Measurements from ENCODE around the gene FAR2. TPM values are rescaled to one million over a fixed set of nuclear protein-coding genes. Genes with fewer than 3 reads are reported as not detected.
A peak's percentile ranks its signal among the peaks of the same experiment; 100 is the strongest.

Gene FAR2
- total and polyA plus RNA-seq, 2 experiments from 2014 or later: 2.1 to 3.6 TPM

DNA sequence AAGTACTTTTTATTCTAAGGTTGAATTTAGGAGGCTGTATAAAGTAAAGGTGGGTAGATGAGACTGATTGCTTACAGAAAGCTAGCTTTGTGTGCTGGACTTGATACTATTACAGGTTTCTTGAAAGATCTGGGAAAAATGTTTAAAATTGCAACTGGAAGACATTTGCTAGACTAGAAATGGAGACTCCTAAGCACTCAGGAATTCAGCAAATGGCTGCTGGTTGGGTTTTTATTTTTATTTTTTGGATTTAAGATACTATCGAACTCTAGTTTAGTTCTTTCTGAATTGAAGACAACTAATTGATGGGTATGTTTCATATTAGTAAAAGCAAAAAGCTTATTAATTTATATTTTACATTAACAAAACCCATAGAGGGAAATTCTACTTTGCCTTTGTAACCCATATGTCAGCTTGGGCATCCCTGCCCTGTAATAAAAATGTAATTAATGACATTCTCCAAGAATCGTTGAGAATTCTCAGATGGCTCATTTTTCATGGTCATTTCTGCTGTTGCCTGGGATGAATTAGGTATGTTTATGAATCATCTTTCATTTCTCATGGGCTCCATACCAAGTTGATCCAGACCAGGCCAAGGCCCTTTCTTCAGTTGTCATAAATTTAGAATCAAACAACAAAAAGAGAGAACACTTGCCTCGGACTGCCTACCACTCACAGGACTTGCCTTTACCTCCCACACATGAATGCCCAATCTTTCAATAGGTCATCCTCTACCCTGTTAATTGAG lies 129.8 kb downstream of the FAR2 start:
- no peaks in the 10 kb centered on the region for H3K9me2 ChIP-seq (ENCODE audit: insufficient read depth)
- peaks cover 24% of the 10 kb centered on the region for H3K4me1 ChIP-seq (ENCODE audit: insufficient read depth)
- H3K36me3 ChIP-seq (ENCODE audit: low read depth): no peaks in the 10 kb centered on the region
- 0 out of 2 replicates have a peak overlapping the region, but pooled peaks have one; percentile 23 for H2AFZ ChIP-seq
- H3K79me2 ChIP-seq (ENCODE audit: insufficient read depth): no peaks in the 10 kb centered on the region
- no peaks in the 10 kb centered on the region for H3K9me3 ChIP-seq (ENCODE audit: low read depth)
- DNase-seq: peak; percentile 53
- H3F3A ChIP-seq (ENCODE audit: insufficient read depth): peaks cover 14% of the 10 kb centered on the region
- in situ Hi-C loops (cut with MboI): no loop called here
- WGBS, 2 experiments (ENCODE audit: low coverage in 1 of 2, low lambda C conversion rate in 2 of 2, missing lambda C conversion rate in 2 of 2): 5 to 7% methylated on average over 3 of the region's 3 CpGs
- no peaks in the 10 kb centered on the region for H3K27me3 ChIP-seq (replicated peaks; ENCODE audit: insufficient read depth)
- no peaks in the 10 kb centered on the region for H4K20me1 ChIP-seq (ENCODE audit: insufficient read depth)
- TF ChIP-seq EZH2phosphoT487 (IDR thresholded peaks at IDR 0.05; ENCODE audit: insufficient read depth, low read depth): no peak
- no peak for TF ChIP-seq EZH2 (IDR thresholded peaks at IDR 0.05; ENCODE audit: insufficient read depth, poor library complexity, severe bottlenecking)
- H3K27ac ChIP-seq: peak overlapping the region; percentile 34
- H3K9ac ChIP-seq: no peak overlapping the region
- H3K4me3 ChIP-seq: no peak overlapping the region
- peak overlapping the region; percentile 16 for H3K4me2 ChIP-seq (ENCODE audit: unreplicated experiment)

DNA sequence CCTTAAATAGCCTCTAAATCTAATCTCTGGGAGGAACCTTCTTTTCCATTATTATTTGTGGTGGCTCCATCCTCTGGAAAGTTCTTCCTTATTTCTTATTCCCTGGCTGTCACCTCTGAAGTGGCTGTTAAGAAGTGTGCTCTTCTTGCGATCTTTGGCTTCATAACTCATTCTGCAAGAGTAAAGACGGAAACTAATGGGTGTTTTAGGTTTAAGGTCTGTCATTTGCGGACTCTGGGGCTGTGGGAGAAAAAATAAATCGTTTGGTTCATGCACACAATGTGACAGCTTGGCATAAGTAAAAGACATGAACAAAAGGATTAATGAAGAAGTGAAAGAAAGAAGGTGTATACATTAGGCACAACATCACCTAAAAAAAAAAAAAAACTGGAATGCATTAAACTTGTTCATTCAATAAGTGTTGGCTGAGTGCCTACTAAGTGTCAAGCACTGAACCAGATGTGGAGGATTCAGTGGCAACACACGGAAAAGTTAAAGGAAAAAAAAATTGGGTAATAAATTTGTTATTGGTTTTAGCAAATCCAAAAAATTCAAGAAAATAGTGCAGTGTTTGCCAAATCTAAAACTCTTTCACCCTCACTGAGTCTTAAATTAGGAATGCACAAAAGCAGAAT lies 132.4 kb downstream of the FAR2 start:
- Histone ChIP-seq H3F3A (ENCODE audit: insufficient read depth) (peaks cover 19% of the 10 kb centered on the region), H3K4me2 (ENCODE audit: unreplicated experiment) (no peak overlapping the region), H3K9ac (no peak overlapping the region), H2AFZ (no peak overlapping the region), H3K9me3 (ENCODE audit: low read depth) (no peaks in the 10 kb centered on the region), H3K9me2 (ENCODE audit: insufficient read depth) (no peaks in the 10 kb centered on the region), H3K27me3 (replicated peaks; ENCODE audit: insufficient read depth) (no peaks in the 10 kb centered on the region), H3K36me3 (ENCODE audit: low read depth) (no peaks in the 10 kb centered on the region), H3K79me2 (ENCODE audit: insufficient read depth) (no peaks in the 10 kb centered on the region), H3K4me1 (ENCODE audit: insufficient read depth) (peaks cover 39% of the 10 kb centered on the region), H3K27ac (no peak overlapping the region), H3K4me3 (no peak overlapping the region), H4K20me1 (ENCODE audit: insufficient read depth) (no peaks in the 10 kb centered on the region)
- DNase-seq: no peak
- WGBS, 2 experiments (ENCODE audit: low coverage in 1 of 2, low lambda C conversion rate in 2 of 2, missing lambda C conversion rate in 2 of 2): 63 to 67% methylated on average over 5 of the region's 5 CpGs
- TF ChIP-seq EZH2phosphoT487 (IDR thresholded peaks at IDR 0.05; ENCODE audit: insufficient read depth, low read depth): no peak
- TF ChIP-seq EZH2 (IDR thresholded peaks at IDR 0.05; ENCODE audit: insufficient read depth, poor library complexity, severe bottlenecking): no peak
- in situ Hi-C loops (cut with MboI): no loop called here

DNA sequence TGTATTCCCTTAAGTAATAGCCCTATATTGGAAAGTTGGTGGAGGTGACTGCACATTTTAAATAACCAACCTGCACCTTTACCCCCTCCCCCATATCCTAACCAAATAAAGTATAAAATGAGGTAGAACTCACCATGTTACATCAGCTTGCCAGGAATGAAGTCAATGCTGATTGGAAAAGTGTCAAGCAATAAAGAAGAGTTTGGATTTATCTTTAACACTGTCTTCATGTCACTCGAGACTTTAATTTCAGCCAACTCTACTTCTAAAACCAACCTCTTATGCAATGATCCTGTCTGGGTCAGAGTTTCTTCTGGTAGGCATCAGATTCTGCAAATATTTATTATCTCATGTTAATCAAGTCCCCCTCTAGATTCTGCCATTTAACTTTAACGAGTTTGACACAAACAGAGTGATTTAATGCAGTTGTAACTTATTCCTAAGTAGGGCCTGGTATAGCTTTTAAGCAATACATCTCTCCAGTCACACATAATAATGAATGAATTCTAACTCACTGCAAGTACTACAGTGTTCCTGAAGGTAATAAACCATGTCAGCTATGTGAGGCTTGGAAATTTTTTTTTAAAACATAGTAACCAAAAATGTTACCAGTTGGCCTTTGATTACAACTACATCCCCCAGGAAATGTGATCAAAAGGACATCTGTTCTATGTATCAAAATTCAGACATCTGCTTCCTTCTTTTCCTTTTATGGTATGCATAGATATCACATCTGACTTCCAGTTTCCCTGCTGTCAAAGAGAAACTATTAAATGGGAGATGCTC lies 133.1 kb downstream of the FAR2 start:
- no peaks in the 10 kb centered on the region for H4K20me1 ChIP-seq (ENCODE audit: insufficient read depth)
- peaks cover 19% of the 10 kb centered on the region for H3F3A ChIP-seq (ENCODE audit: insufficient read depth)
- no peak for TF ChIP-seq EZH2 (IDR thresholded peaks at IDR 0.05; ENCODE audit: insufficient read depth, poor library complexity, severe bottlenecking)
- TF ChIP-seq EZH2phosphoT487 (IDR thresholded peaks at IDR 0.05; ENCODE audit: insufficient read depth, low read depth): no peak
- DNase-seq: no peak
- H3K27me3 ChIP-seq (replicated peaks; ENCODE audit: insufficient read depth): no peaks in the 10 kb centered on the region
- no peak overlapping the region for H3K4me2 ChIP-seq (ENCODE audit: unreplicated experiment)
- no peak overlapping the region for H3K9ac ChIP-seq
- H3K4me1 ChIP-seq (ENCODE audit: insufficient read depth): peaks cover 41% of the 10 kb centered on the region
- H3K79me2 ChIP-seq (ENCODE audit: insufficient read depth): no peaks in the 10 kb centered on the region
- H3K9me2 ChIP-seq (ENCODE audit: insufficient read depth): no peaks in the 10 kb centered on the region
- WGBS, 2 experiments (ENCODE audit: low coverage in 1 of 2, low lambda C conversion rate in 2 of 2, missing lambda C conversion rate in 2 of 2): 36 to 44% methylated on average over 2 of the region's 2 CpGs
- in situ Hi-C loops (cut with MboI): no loop called here
- H2AFZ ChIP-seq: no peak overlapping the region
- H3K4me3 ChIP-seq: no peak overlapping the region
- H3K9me3 ChIP-seq (ENCODE audit: low read depth): no peaks in the 10 kb centered on the region
- H3K27ac ChIP-seq: no peak overlapping the region
- H3K36me3 ChIP-seq (ENCODE audit: low read depth): no peaks in the 10 kb centered on the region

DNA sequence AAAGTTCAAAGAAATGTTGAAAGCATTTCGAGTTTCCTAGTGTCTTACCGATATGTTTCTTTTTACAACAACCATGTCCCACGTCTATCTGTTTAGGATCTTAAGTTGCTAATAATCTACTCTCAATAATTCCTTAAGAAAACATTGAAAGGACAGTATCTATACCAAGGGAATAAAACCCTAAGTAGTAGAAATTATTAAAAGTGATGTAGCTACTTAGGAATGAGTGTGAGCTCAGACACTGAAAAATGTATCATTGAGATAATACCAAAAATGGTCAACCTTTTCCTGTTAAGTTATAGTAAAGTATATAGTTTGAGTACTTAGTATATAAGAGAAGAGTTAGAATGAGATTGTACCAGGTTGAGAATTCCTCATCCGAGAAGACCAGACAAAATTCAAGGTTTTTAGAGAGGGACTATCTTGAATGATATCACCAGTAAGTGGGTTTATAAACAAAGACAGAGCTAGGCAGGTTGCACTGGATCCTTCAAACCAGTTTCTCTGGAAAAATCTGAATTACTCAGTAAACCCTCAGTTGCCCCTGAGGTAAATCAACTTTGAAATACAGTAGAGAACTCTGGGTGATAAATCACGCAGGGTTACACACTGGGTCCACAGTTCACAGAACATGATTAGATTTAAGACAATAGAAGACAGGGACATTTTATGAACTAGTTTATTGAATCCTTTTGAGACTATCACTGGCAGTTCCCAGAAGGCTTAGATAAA lies 135.1 kb downstream of the FAR2 start:
- Histone ChIP-seq H3K27ac (no peak overlapping the region), H3K9ac (no peak overlapping the region), H3K4me3 (no peak overlapping the region), H3K9me3 (ENCODE audit: low read depth) (no peaks in the 10 kb centered on the region), H3K9me2 (ENCODE audit: insufficient read depth) (no peaks in the 10 kb centered on the region), H3K4me2 (ENCODE audit: unreplicated experiment) (no peak overlapping the region), H3K36me3 (ENCODE audit: low read depth) (no peaks in the 10 kb centered on the region), H3K79me2 (ENCODE audit: insufficient read depth) (no peaks in the 10 kb centered on the region), H4K20me1 (ENCODE audit: insufficient read depth) (no peaks in the 10 kb centered on the region), H3F3A (ENCODE audit: insufficient read depth) (peaks cover 9% of the 10 kb centered on the region; the same call in 1 of the 2 replicates), H3K27me3 (replicated peaks; ENCODE audit: insufficient read depth) (no peaks in the 10 kb centered on the region), H2AFZ (no peak overlapping the region), H3K4me1 (ENCODE audit: insufficient read depth) (peaks cover 26% of the 10 kb centered on the region)
- TF ChIP-seq EZH2 (IDR thresholded peaks at IDR 0.05; ENCODE audit: insufficient read depth, poor library complexity, severe bottlenecking): no peak
- no peak for TF ChIP-seq EZH2phosphoT487 (IDR thresholded peaks at IDR 0.05; ENCODE audit: insufficient read depth, low read depth)
- in situ Hi-C loops (cut with MboI): no loop called here
- WGBS, 2 experiments (ENCODE audit: low coverage in 1 of 2, low lambda C conversion rate in 2 of 2, missing lambda C conversion rate in 2 of 2): 66 to 72% methylated on average over 5 of the region's 5 CpGs
- DNase-seq: peak; percentile 22
